ENCODE measurements around the gene FBXO2.

DNA sequence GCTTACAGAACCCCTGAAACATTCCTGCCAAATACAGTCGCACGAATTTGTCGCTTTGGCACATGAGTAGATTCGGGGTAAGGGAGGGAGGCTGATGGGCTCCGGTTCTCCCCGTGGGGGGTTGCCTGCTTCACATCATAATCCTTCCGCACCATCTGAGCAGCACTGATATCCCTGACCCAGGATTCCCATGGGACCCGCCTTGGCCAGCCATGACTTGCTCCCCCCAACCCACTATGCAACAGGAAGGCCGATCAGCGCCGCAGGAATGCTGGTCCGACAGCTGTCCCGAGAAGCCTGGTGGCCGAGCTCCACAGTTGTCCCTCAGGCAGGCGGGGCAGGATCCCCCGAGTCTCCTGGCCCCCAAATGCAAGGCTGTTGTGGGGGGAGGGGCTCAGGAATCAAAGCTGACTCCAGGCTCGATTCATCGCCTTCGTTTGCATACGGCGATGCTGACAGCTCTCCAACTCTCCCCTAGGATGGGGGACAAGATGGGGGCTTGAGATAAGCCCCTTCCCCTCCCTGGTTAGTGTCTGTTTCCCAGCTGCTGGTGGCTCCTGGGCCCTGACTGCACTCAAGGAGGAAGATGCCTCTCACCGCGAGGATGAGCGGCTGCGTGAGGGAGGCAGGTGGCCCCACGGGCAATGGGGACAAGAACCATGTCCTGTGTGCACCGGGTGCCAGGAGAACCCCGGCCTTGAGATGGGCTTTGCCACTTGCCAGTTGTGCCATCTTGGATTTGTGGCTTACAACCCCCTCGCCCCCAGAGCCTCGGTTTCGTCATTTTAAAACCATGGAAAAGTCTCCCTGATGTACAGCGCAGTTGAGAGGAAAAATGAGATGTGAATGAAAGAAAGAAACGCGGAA lies 46.6 kb upstream of the FBXO2 start:
- TF ChIP-seq POLR2A (IDR thresholded peaks at IDR 0.05), result no peak
- TF ChIP-seq, protein P1, sequence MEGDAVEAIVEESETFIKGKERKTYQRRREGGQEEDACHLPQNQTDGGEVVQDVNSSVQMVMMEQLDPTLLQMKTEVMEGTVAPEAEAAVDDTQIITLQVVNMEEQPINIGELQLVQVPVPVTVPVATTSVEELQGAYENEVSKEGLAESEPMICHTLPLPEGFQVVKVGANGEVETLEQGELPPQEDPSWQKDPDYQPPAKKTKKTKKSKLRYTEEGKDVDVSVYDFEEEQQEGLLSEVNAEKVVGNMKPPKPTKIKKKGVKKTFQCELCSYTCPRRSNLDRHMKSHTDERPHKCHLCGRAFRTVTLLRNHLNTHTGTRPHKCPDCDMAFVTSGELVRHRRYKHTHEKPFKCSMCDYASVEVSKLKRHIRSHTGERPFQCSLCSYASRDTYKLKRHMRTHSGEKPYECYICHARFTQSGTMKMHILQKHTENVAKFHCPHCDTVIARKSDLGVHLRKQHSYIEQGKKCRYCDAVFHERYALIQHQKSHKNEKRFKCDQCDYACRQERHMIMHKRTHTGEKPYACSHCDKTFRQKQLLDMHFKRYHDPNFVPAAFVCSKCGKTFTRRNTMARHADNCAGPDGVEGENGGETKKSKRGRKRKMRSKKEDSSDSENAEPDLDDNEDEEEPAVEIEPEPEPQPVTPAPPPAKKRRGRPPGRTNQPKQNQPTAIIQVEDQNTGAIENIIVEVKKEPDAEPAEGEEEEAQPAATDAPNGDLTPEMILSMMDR (IDR thresholded peaks at IDR 0.05), result no peak
